Activated CD8-positive, alpha-beta memory T cell treated with anti-CD3 and anti-CD28 coated beads, Interleukin-2, amount 10 ng/mL, durations not matched to agents 7 days and 5 days (primary cell): ENCODE measurements around the gene ZNF487. TPM values are rescaled to one million over a fixed set of nuclear protein-coding genes. Genes with fewer than 3 reads are reported as not detected.

ENCODE experiments used
- ATAC-seq: fragments of 150-1000 bp; cut with Tn5 transposase; one replicate; pipeline ENCODE4 v1.10.0; 2021; ENCODE audit warnings: moderate library complexity
- CTCF ChIA-PET: fragments of 350-600 bp; sonication (Branson Sonifier 250); formaldehyde crosslinking; loops from one replicate; lab custom pipeline; 2021; ENCODE audit warnings: antibody characterized with exemption; lab: Charles Lee
- DNase-seq: peaks from one replicate; pipeline ENCODE4 v3.0.0-alpha.2; 2020
- H3K27ac Mint-ChIP-seq: one replicate; pipeline ENCODE4 v1.8.0; 2021; ENCODE audit warnings: mild to moderate bottlenecking, mixed read lengths
- H3K27me3 Mint-ChIP-seq: one replicate; pipeline ENCODE4 v1.8.0; 2021; ENCODE audit warnings: mixed read lengths
- H3K36me3 Mint-ChIP-seq: one replicate; pipeline ENCODE4 v1.8.0; 2021; ENCODE audit warnings: mild to moderate bottlenecking, mixed read lengths
- H3K4me1 Mint-ChIP-seq: one replicate; pipeline ENCODE4 v1.8.0; 2021; ENCODE audit warnings: mixed read lengths
- H3K4me3 Mint-ChIP-seq: one replicate; pipeline ENCODE4 v1.8.0; 2021; ENCODE audit warnings: mild to moderate bottlenecking, moderate library complexity, mixed read lengths
- H3K9me3 Mint-ChIP-seq: one replicate; pipeline ENCODE4 v1.8.0; 2022; ENCODE audit warnings: low read depth, mixed read lengths
- total RNA-seq, 2 experiments: library from RNA; stranded (reverse); gene quantifications; one replicate each; pipeline ENCODE4 v1.2.3, GENCODE V29; 2021

ZNF487 gene
- total RNA-seq, 2 experiments from 2014 or later = 1.9 to 2.7 TPM

GRCh38 chr10:43396928-43397624 is 39.8 kb upstream of the ZNF487 start:
- no peaks in the 10 kb centered on the region for H3K9me3 Mint-ChIP-seq
- H3K27ac Mint-ChIP-seq = peak overlapping the region; percentile 88
- ATAC-seq (peak; percentile 80), DNase-seq (peak; percentile 93)
- H3K4me1 Mint-ChIP-seq = peaks cover 68% of the 10 kb centered on the region
- H3K4me3 Mint-ChIP-seq = peak overlapping the region; percentile 93
- CTCF ChIA-PET = interaction anchor here (1.3 to 2.1 kb wide), 5 partner anchors 13 to 105 kb away, joined by 4 to 8 read pairs (median 5); partner anchors contain the start of gene HNRNPF
- peaks cover 66% of the 10 kb centered on the region for H3K36me3 Mint-ChIP-seq
- no peaks in the 10 kb centered on the region for H3K27me3 Mint-ChIP-seq

- Mint-ChIP-seq H3K36me3 (peaks cover 65% of the 10 kb centered on the region), H3K4me1 (peaks cover 72% of the 10 kb centered on the region), H3K27me3 (no peaks in the 10 kb centered on the region), H3K4me3 (peak overlapping the region; percentile 93), H3K9me3 (no peaks in the 10 kb centered on the region), H3K27ac (peak overlapping the region; percentile 88)
- ATAC-seq (no peak), DNase-seq (no peak)
- CTCF ChIA-PET = interaction anchor here (0.7 to 1.4 kb wide), 5 partner anchors 38 to 107 kb away, joined by 3 to 4 read pairs (median 3); partner anchors contain the start of gene ZNF487
These were observed 38.0 kb upstream of the ZNF487 start for GRCh38 chr10:43398939-43399319.

GRCh38 chr10:43399320-43400310 is 37.3 kb upstream of the ZNF487 start:
- DNase-seq (no peak), ATAC-seq (no peak)
- H3K4me1 Mint-ChIP-seq = peaks cover 71% of the 10 kb centered on the region
- H3K36me3 Mint-ChIP-seq = peaks cover 67% of the 10 kb centered on the region
- H3K27ac Mint-ChIP-seq = peak overlapping the region; percentile 88
- peak overlapping the region; percentile 98 for H3K4me3 Mint-ChIP-seq
- CTCF ChIA-PET = interaction anchor here (0.8 to 1.6 kb wide), 9 partner anchors 11 to 107 kb away, joined by 3 to 7 read pairs (median 3); partner anchors contain the start of gene ZNF487
- no peaks in the 10 kb centered on the region for H3K9me3 Mint-ChIP-seq
- no peaks in the 10 kb centered on the region for H3K27me3 Mint-ChIP-seq

- peak overlapping the region; percentile 98 for H3K4me3 Mint-ChIP-seq
- DNase-seq (no peak), ATAC-seq (no peak)
- CTCF ChIA-PET = interaction anchor here (1.1 to 1.6 kb wide), 2 partner anchors 14 to 18 kb away, joined by 3 to 7 read pairs; no protein-coding TSS in a partner anchor
- no peaks in the 10 kb centered on the region for H3K27me3 Mint-ChIP-seq
- peaks cover 61% of the 10 kb centered on the region for H3K36me3 Mint-ChIP-seq
- no peaks in the 10 kb centered on the region for H3K9me3 Mint-ChIP-seq
- H3K4me1 Mint-ChIP-seq = peaks cover 63% of the 10 kb centered on the region
- H3K27ac Mint-ChIP-seq = peak overlapping the region; percentile 88
These were observed 35.3 kb upstream of the ZNF487 start for GRCh38 chr10:43401627-43402026.

GRCh38 chr10:43402176-43402575 is 34.7 kb upstream of the ZNF487 start:
- Mint-ChIP-seq H3K27me3 (no peaks in the 10 kb centered on the region), H3K4me3 (peak overlapping the region; percentile 98), H3K27ac (peak overlapping the region; percentile 88), H3K36me3 (peaks cover 62% of the 10 kb centered on the region), H3K9me3 (no peaks in the 10 kb centered on the region), H3K4me1 (peaks cover 62% of the 10 kb centered on the region)
- CTCF ChIA-PET = no interaction called here
- DNase-seq (no peak), ATAC-seq (no peak)

GRCh38 chr10:43402880-43403452 is 33.9 kb upstream of the ZNF487 start:
- Mint-ChIP-seq H3K27me3 (no peaks in the 10 kb centered on the region), H3K9me3 (no peaks in the 10 kb centered on the region), H3K36me3 (peaks cover 59% of the 10 kb centered on the region), H3K4me3 (peak overlapping the region; percentile 98), H3K27ac (peak overlapping the region; percentile 88), H3K4me1 (peaks cover 59% of the 10 kb centered on the region)
- ATAC-seq (no peak), DNase-seq (no peak)
- CTCF ChIA-PET = interaction anchor here (1.0 to 1.6 kb wide), 3 partner anchors 12 to 201 kb away, joined by 3 to 8 read pairs (median 3); no protein-coding TSS in a partner anchor

GRCh38 chr10:43403911-43404703 is 32.8 kb upstream of the ZNF487 start:
- no peak for ATAC-seq
- H3K36me3 Mint-ChIP-seq = peaks cover 58% of the 10 kb centered on the region

GRCh38 chr10:43404704-43405084 is 32.2 kb upstream of the ZNF487 start:
- peak; percentile 55 for DNase-seq
- Mint-ChIP-seq H3K4me3 (peak overlapping the region; percentile 98), H3K27ac (peak overlapping the region; percentile 88), H3K4me1 (peaks cover 48% of the 10 kb centered on the region), H3K27me3 (no peaks in the 10 kb centered on the region), H3K36me3 (peaks cover 53% of the 10 kb centered on the region), H3K9me3 (no peaks in the 10 kb centered on the region)
- no peak for ATAC-seq
- CTCF ChIA-PET = interaction anchor here (1.1 to 1.6 kb wide), 3 partner anchors 9 to 15 kb away, joined by 4 to 8 read pairs (median 6); no protein-coding TSS in a partner anchor

More at GRCh38 chr10:43403911-43404703, 32.8 kb upstream of the ZNF487 start:
- no peaks in the 10 kb centered on the region for H3K27me3 Mint-ChIP-seq
- peak overlapping the region; percentile 98 for H3K4me3 Mint-ChIP-seq
- DNase-seq = no peak
- H3K4me1 Mint-ChIP-seq = peaks cover 53% of the 10 kb centered on the region
- CTCF ChIA-PET = interaction anchor here (0.7 to 1.6 kb wide), 6 partner anchors 8 to 202 kb away, joined by 3 to 8 read pairs (median 3); no protein-coding TSS in a partner anchor
- H3K9me3 Mint-ChIP-seq = no peaks in the 10 kb centered on the region
- peak overlapping the region; percentile 88 for H3K27ac Mint-ChIP-seq

- Mint-ChIP-seq H3K9me3 (no peaks in the 10 kb centered on the region), H3K4me3 (peak overlapping the region; percentile 98), H3K27me3 (no peaks in the 10 kb centered on the region), H3K4me1 (peaks cover 37% of the 10 kb centered on the region), H3K27ac (peak overlapping the region; percentile 98), H3K36me3 (peaks cover 41% of the 10 kb centered on the region)
- DNase-seq (peak; percentile 65), ATAC-seq (peak; percentile 6)
- CTCF ChIA-PET = interaction anchor here (1.0 to 1.9 kb wide), 6 partner anchors 10 to 114 kb away, joined by 4 to 10 read pairs (median 7); partner anchors contain the start of gene ZNF487
These were observed 29.7 kb upstream of the ZNF487 start for GRCh38 chr10:43407148-43407575.

- CTCF ChIA-PET = interaction anchor here (1.0 to 1.9 kb wide), 6 partner anchors 10 to 115 kb away, joined by 4 to 10 read pairs (median 7); partner anchors contain the start of gene ZNF487
- H3K27me3 Mint-ChIP-seq = no peaks in the 10 kb centered on the region
These were observed 29.2 kb upstream of the ZNF487 start for GRCh38 chr10:43407576-43408330.

GRCh38 chr10:43408331-43408709 is 28.6 kb upstream of the ZNF487 start:
- Mint-ChIP-seq H3K9me3 (no peaks in the 10 kb centered on the region), H3K4me3 (peak overlapping the region; percentile 98), H3K27me3 (no peaks in the 10 kb centered on the region), H3K27ac (peak overlapping the region; percentile 98), H3K36me3 (peaks cover 30% of the 10 kb centered on the region), H3K4me1 (peaks cover 25% of the 10 kb centered on the region)
- CTCF ChIA-PET = interaction anchor here (1.0 to 1.9 kb wide), 5 partner anchors 9 to 28 kb away, joined by 4 to 10 read pairs (median 8); partner anchors contain the start of gene ZNF487
- DNase-seq = no peak
- no peak for ATAC-seq

More at GRCh38 chr10:43407576-43408330, 29.2 kb upstream of the ZNF487 start:
- ATAC-seq (peak; percentile 41), DNase-seq (peak; percentile 91)
- H3K4me1 Mint-ChIP-seq = peaks cover 31% of the 10 kb centered on the region
- H3K36me3 Mint-ChIP-seq = peaks cover 36% of the 10 kb centered on the region
- peak overlapping the region; percentile 98 for H3K27ac Mint-ChIP-seq
- H3K9me3 Mint-ChIP-seq = no peaks in the 10 kb centered on the region
- H3K4me3 Mint-ChIP-seq = peak overlapping the region; percentile 98
